Natural killer cell treated with Interleukin-12 subunit alpha and Interleukin-12 subunit beta and Interleukin-15 and Interleukin-18, amount 100 ng/mL, for 72 hours (primary cell): Measurements from ENCODE around the gene STIM1. TPM values are rescaled to one million over a fixed set of nuclear protein-coding genes. Genes with fewer than 3 reads are reported as not detected.
"Not testable (repeated sequence)": the region's sequence is repeated elsewhere in the genome, so short reads cannot be mapped to it uniquely, and the experiment has no call there.

Experiments
- ATAC-seq, 2 donors: fragments of 150-1000 bp; cut with Tn5 transposase in 1 of 2; sonication (Bioruptor Pico), chemical (Tn5 transposase) in 1 of 2; 2 replicates each; pipeline ENCODE4 v1.10.0; 2021
- DNase-seq: peaks from one replicate; pipeline ENCODE4 v3.0.0; 2022; ENCODE audit warnings: low spot score
- H3K27ac Mint-ChIP-seq, 2 donors: 1 replicate in 1 of 2; 2 replicates in 1 of 2; pipeline ENCODE4 v1.8.0; 2022; ENCODE audit warnings: mixed read lengths in 2 of 2, mild to moderate bottlenecking in 1 of 2, moderate library complexity in 1 of 2
- H3K27me3 Mint-ChIP-seq, 2 donors: 1 replicate in 1 of 2; 2 replicates in 1 of 2; pipeline ENCODE4 v1.8.0; 2022; ENCODE audit warnings: mixed read lengths in 2 of 2
- H3K36me3 Mint-ChIP-seq: one replicate; pipeline ENCODE4 v1.8.0; 2022; ENCODE audit warnings: mixed read lengths
- H3K4me1 Mint-ChIP-seq, 2 donors: 1 replicate in 1 of 2; 2 replicates in 1 of 2; pipeline ENCODE4 v1.8.0; 2022; ENCODE audit warnings: low read depth in 2 of 2, mixed read lengths in 2 of 2, mild to moderate bottlenecking in 1 of 2
- H3K4me3 Mint-ChIP-seq: one replicate; pipeline ENCODE4 v1.8.0; 2022; ENCODE audit warnings: mixed read lengths
- H3K9me3 Mint-ChIP-seq: 2 replicates; pipeline ENCODE4 v1.8.0; 2022; ENCODE audit warnings: mixed read lengths
- total RNA-seq, 2 donors: library from RNA; stranded (reverse); gene quantifications; one replicate each; pipeline ENCODE4 v1.2.3, GENCODE V29; 2022

Gene STIM1
- total RNA-seq, 2 donors from 2014 or later: 83.9 to 85.9 TPM

GRCh38 chr11:4049006-4049405 is 193.5 kb downstream of the STIM1 start:
- ATAC-seq (peak; percentile 43 to 57), DNase-seq (no peak)
- Mint-ChIP-seq H3K27ac (no peak overlapping the region), H3K4me1 (peaks cover 13 to 29% of the 10 kb centered on the region in 2 donors), H3K9me3 (no peaks in the 10 kb centered on the region), H3K27me3 (no peaks in the 10 kb centered on the region), H3K4me3 (no peak overlapping the region), H3K36me3 (no peaks in the 10 kb centered on the region)

GRCh38 chr11:4050138-4050537 is 194.7 kb downstream of the STIM1 start:
- H3K27me3 Mint-ChIP-seq: no peaks in the 10 kb centered on the region
- no peak overlapping the region for H3K27ac Mint-ChIP-seq
- H3K36me3 Mint-ChIP-seq: no peaks in the 10 kb centered on the region
- DNase-seq (no peak), ATAC-seq (no peak)
- H3K4me1 Mint-ChIP-seq: peaks cover 8 to 24% of the 10 kb centered on the region in 2 donors
- no peak overlapping the region for H3K4me3 Mint-ChIP-seq
- no peaks in the 10 kb centered on the region for H3K9me3 Mint-ChIP-seq

- not testable (repeated sequence) for H3K9me3 Mint-ChIP-seq, H3K27ac Mint-ChIP-seq, ATAC-seq
Observed at GRCh38 chr11:4053200-4053599, 197.7 kb downstream of the STIM1 start.

GRCh38 chr11:4054643-4055042 is 199.2 kb downstream of the STIM1 start:
- ATAC-seq (no peak), DNase-seq (no peak)
- Mint-ChIP-seq H3K9me3 (no peaks in the 10 kb centered on the region), H3K27me3 (no peaks in the 10 kb centered on the region), H3K27ac (peak overlapping the region in 1 of 2 donors; percentile 14), H3K36me3 (no peaks in the 10 kb centered on the region), H3K4me3 (no peak overlapping the region), H3K4me1 (peaks cover 20% of the 10 kb centered on the region in 2 donors)

More at GRCh38 chr11:4053200-4053599, 197.7 kb downstream of the STIM1 start:
- not testable (repeated sequence) for H3K36me3 Mint-ChIP-seq, H3K4me3 Mint-ChIP-seq, DNase-seq, H3K27me3 Mint-ChIP-seq
- peaks cover 9 to 18% of the 10 kb centered on the region in 2 donors for H3K4me1 Mint-ChIP-seq

- peaks cover 10% of the 10 kb centered on the region for H3K36me3 Mint-ChIP-seq
Observed at GRCh38 chr11:4059424-4059823, 204.0 kb downstream of the STIM1 start.

GRCh38 chr11:4060182-4060923 is 204.9 kb downstream of the STIM1 start:
- DNase-seq (no peak), ATAC-seq (no peak)

More at GRCh38 chr11:4059424-4059823, 204.0 kb downstream of the STIM1 start:
- no peak overlapping the region for H3K27ac Mint-ChIP-seq
- no peaks in the 10 kb centered on the region for H3K9me3 Mint-ChIP-seq
- ATAC-seq (no peak), DNase-seq (no peak)
- no peaks in the 10 kb centered on the region for H3K27me3 Mint-ChIP-seq
- H3K4me1 Mint-ChIP-seq: peaks cover 14 to 24% of the 10 kb centered on the region in 2 donors
- H3K4me3 Mint-ChIP-seq: no peak overlapping the region

GRCh38 chr11:4061700-4062099 is 206.2 kb downstream of the STIM1 start:
- H3K4me1 Mint-ChIP-seq: peaks cover 31 to 45% of the 10 kb centered on the region in 2 donors
- no peak overlapping the region for H3K4me3 Mint-ChIP-seq
- no peak overlapping the region for H3K27ac Mint-ChIP-seq
- peaks cover 10% of the 10 kb centered on the region for H3K36me3 Mint-ChIP-seq
- no peaks in the 10 kb centered on the region for H3K27me3 Mint-ChIP-seq
- DNase-seq (no peak), ATAC-seq (no peak)
- no peaks in the 10 kb centered on the region for H3K9me3 Mint-ChIP-seq

More at GRCh38 chr11:4060182-4060923, 204.9 kb downstream of the STIM1 start:
- Mint-ChIP-seq H3K27me3 (no peaks in the 10 kb centered on the region), H3K4me3 (no peak overlapping the region), H3K36me3 (peaks cover 10% of the 10 kb centered on the region), H3K9me3 (no peaks in the 10 kb centered on the region), H3K27ac (peak overlapping the region in 1 of 2 donors; percentile 41), H3K4me1 (peaks cover 20 to 32% of the 10 kb centered on the region in 2 donors)

- H3K4me1 Mint-ChIP-seq: peaks cover 41 to 47% of the 10 kb centered on the region in 2 donors
- DNase-seq (no peak), ATAC-seq (no peak)
- no peaks in the 10 kb centered on the region for H3K27me3 Mint-ChIP-seq
- no peaks in the 10 kb centered on the region for H3K9me3 Mint-ChIP-seq
- no peak overlapping the region for H3K27ac Mint-ChIP-seq
- no peak overlapping the region for H3K4me3 Mint-ChIP-seq
- H3K36me3 Mint-ChIP-seq: peaks cover 10% of the 10 kb centered on the region
Observed at GRCh38 chr11:4063348-4063747, 207.9 kb downstream of the STIM1 start.

GRCh38 chr11:4064278-4064955 is 209.0 kb downstream of the STIM1 start:
- Mint-ChIP-seq H3K27me3 (no peaks in the 10 kb centered on the region), H3K9me3 (no peaks in the 10 kb centered on the region), H3K4me3 (no peak overlapping the region), H3K27ac (peak overlapping the region; percentile 38 to 60), H3K4me1 (peaks cover 44 to 47% of the 10 kb centered on the region in 2 donors), H3K36me3 (peaks cover 10% of the 10 kb centered on the region)
- no peak for DNase-seq
- ATAC-seq: peak in 1 of 2 donors; percentile 24

- DNase-seq (no peak), ATAC-seq (no peak)
- no peaks in the 10 kb centered on the region for H3K27me3 Mint-ChIP-seq
- no peak overlapping the region for H3K4me3 Mint-ChIP-seq
- peak overlapping the region; percentile 1 to 60 for H3K27ac Mint-ChIP-seq
- peaks cover 6% of the 10 kb centered on the region for H3K36me3 Mint-ChIP-seq
- peaks cover 50 to 53% of the 10 kb centered on the region in 2 donors for H3K4me1 Mint-ChIP-seq
- no peaks in the 10 kb centered on the region for H3K9me3 Mint-ChIP-seq
Observed at GRCh38 chr11:4065086-4065485, 209.6 kb downstream of the STIM1 start.

- Mint-ChIP-seq H3K4me3 (no peak overlapping the region), H3K27me3 (no peaks in the 10 kb centered on the region), H3K36me3 (peaks cover 8% of the 10 kb centered on the region), H3K27ac (peak overlapping the region; percentile 1 to 60), H3K4me1 (peaks cover 54 to 60% of the 10 kb centered on the region in 2 donors), H3K9me3 (no peaks in the 10 kb centered on the region)
- DNase-seq (no peak), ATAC-seq (no peak)
Observed at GRCh38 chr11:4065601-4066377, 210.3 kb downstream of the STIM1 start.

- Mint-ChIP-seq H3K4me1 (peaks cover 54 to 62% of the 10 kb centered on the region in 2 donors), H3K27me3 (no peaks in the 10 kb centered on the region), H3K4me3 (no peak overlapping the region), H3K36me3 (peaks cover 5% of the 10 kb centered on the region), H3K9me3 (no peaks in the 10 kb centered on the region), H3K27ac (peak overlapping the region in 1 of 2 donors; percentile 31)
- ATAC-seq: no peak
- no peak for DNase-seq
Observed at GRCh38 chr11:4066910-4067309, 211.4 kb downstream of the STIM1 start.

GRCh38 chr11:4068962-4069361 is 213.5 kb downstream of the STIM1 start:
- H3K4me1 Mint-ChIP-seq: peaks cover 64 to 73% of the 10 kb centered on the region in 2 donors
- no peak for ATAC-seq
- H3K9me3 Mint-ChIP-seq: no peaks in the 10 kb centered on the region
- H3K4me3 Mint-ChIP-seq: peak overlapping the region; percentile 40
- no peak for DNase-seq
- no peaks in the 10 kb centered on the region for H3K27me3 Mint-ChIP-seq
- H3K36me3 Mint-ChIP-seq: peaks cover 5% of the 10 kb centered on the region
- peak overlapping the region; percentile 72 to 89 for H3K27ac Mint-ChIP-seq
